IPS-18c (cell line): ENCODE data around the gene AAR2.

Source experiments
- H3K4me3 ChIP-seq: 2 replicates; pipeline ENCODE4 v1.7.0; 2013; ENCODE audit warnings: low read depth, mild to moderate bottlenecking, low read length, moderate library complexity; ENCODE audit not compliant: insufficient read depth
- H3K9me3 ChIP-seq: one replicate; pipeline ENCODE4 v1.6.1; 2013; ENCODE audit warnings: mild to moderate bottlenecking, low read length, moderate library complexity; ENCODE audit not compliant: control insufficient read depth, insufficient read depth

Gene AAR2

GRCh38 chr20:36269507-36269906, 33.2 kb downstream of the AAR2 start:
- Histone ChIP-seq H3K4me3 (no peak overlapping the region), H3K9me3 (no peaks in the 10 kb centered on the region)

- H3K9me3 ChIP-seq: no peaks in the 10 kb centered on the region
These were observed 34.7 kb downstream of the AAR2 start for GRCh38 chr20:36270744-36271638.

GRCh38 chr20:36271639-36272546, 35.6 kb downstream of the AAR2 start:
- Histone ChIP-seq H3K4me3 (no peak overlapping the region), H3K9me3 (no peaks in the 10 kb centered on the region)

More at GRCh38 chr20:36270744-36271638, 34.7 kb downstream of the AAR2 start:
- no peak overlapping the region for H3K4me3 ChIP-seq

- no peak overlapping the region for H3K4me3 ChIP-seq
- H3K9me3 ChIP-seq: no peaks in the 10 kb centered on the region
These were observed 36.4 kb downstream of the AAR2 start for GRCh38 chr20:36272547-36273220.

- Histone ChIP-seq H3K9me3 (no peaks in the 10 kb centered on the region), H3K4me3 (no peak overlapping the region)
These were observed 37.3 kb downstream of the AAR2 start for GRCh38 chr20:36273414-36274180.

- no peaks in the 10 kb centered on the region for H3K9me3 ChIP-seq
- H3K4me3 ChIP-seq: no peak overlapping the region
These were observed 38.0 kb downstream of the AAR2 start for GRCh38 chr20:36274181-36274841.

GRCh38 chr20:36275011-36275410, 38.7 kb downstream of the AAR2 start:
- no peaks in the 10 kb centered on the region for H3K9me3 ChIP-seq
- no peak overlapping the region for H3K4me3 ChIP-seq

GRCh38 chr20:36275441-36276189, 39.3 kb downstream of the AAR2 start:
- no peaks in the 10 kb centered on the region for H3K9me3 ChIP-seq
- H3K4me3 ChIP-seq: no peak overlapping the region

- Histone ChIP-seq H3K4me3 (no peak overlapping the region), H3K9me3 (no peaks in the 10 kb centered on the region)
These were observed 41.3 kb downstream of the AAR2 start for GRCh38 chr20:36277546-36277945.

- H3K9me3 ChIP-seq: no peaks in the 10 kb centered on the region
- no peak overlapping the region for H3K4me3 ChIP-seq
These were observed 43.1 kb downstream of the AAR2 start for GRCh38 chr20:36279362-36279761.

GRCh38 chr20:36279776-36280175, 43.5 kb downstream of the AAR2 start:
- H3K4me3 ChIP-seq: no peak overlapping the region
- H3K9me3 ChIP-seq: no peaks in the 10 kb centered on the region

GRCh38 chr20:36281785-36282380, 45.6 kb downstream of the AAR2 start:
- no peak overlapping the region for H3K4me3 ChIP-seq
- no peaks in the 10 kb centered on the region for H3K9me3 ChIP-seq

GRCh38 chr20:36284751-36285150, 48.5 kb downstream of the AAR2 start:
- Histone ChIP-seq H3K9me3 (no peaks in the 10 kb centered on the region), H3K4me3 (no peak overlapping the region)

- Histone ChIP-seq H3K4me3 (no peak overlapping the region), H3K9me3 (no peaks in the 10 kb centered on the region)
These were observed 49.6 kb downstream of the AAR2 start for GRCh38 chr20:36285746-36286447.

- Histone ChIP-seq H3K9me3 (no peaks in the 10 kb centered on the region), H3K4me3 (no peak overlapping the region)
These were observed 61.4 kb downstream of the AAR2 start for GRCh38 chr20:36297656-36298055.
